Fibroblast of lung (primary cell): ENCODE results near the gene MOGAT1. TPM values are rescaled to one million over a fixed set of nuclear protein-coding genes. Genes with fewer than 3 reads are reported as not detected.
A peak's percentile ranks its signal among the peaks of the same experiment; 100 is the strongest.

Experiments used
- DNase-seq, 2 donors: peaks; one replicate each; pipeline versions ENCODE4 v3.0.0 to v3.0.0-alpha.2; 2010; ENCODE audit warnings: low read depth in 2 of 2
- H2AFZ ChIP-seq: 2 replicates; pipeline ENCODE4 v1.5.1; 2012; ENCODE audit warnings: low read length, control low read depth, inconsistent platforms
- H3K27ac ChIP-seq: 2 replicates; pipeline ENCODE4 v1.5.1; 2011; ENCODE audit warnings: low read length, control low read depth; ENCODE audit not compliant: insufficient read depth
- H3K27me3 ChIP-seq: 2 replicates; pipeline ENCODE4 v1.5.1; 2011; ENCODE audit warnings: mild to moderate bottlenecking, low read length; ENCODE audit not compliant: control insufficient read depth, insufficient read depth
- H3K36me3 ChIP-seq: 2 replicates; pipeline ENCODE4 v1.5.1; 2011; ENCODE audit warnings: low read length; ENCODE audit not compliant: control insufficient read depth, insufficient read depth
- H3K4me1 ChIP-seq: 2 replicates; pipeline ENCODE4 v1.5.1; 2011; ENCODE audit warnings: low read length; ENCODE audit not compliant: control insufficient read depth, insufficient read depth; ENCODE audit errors: extremely low read depth
- H3K4me2 ChIP-seq: 2 replicates; pipeline ENCODE4 v1.5.1; 2011; ENCODE audit warnings: low read length, control low read depth; ENCODE audit not compliant: insufficient read depth; ENCODE audit errors: extremely low read depth
- H3K4me3 ChIP-seq, 4 experiments: fragments of 200-600 bp in 1 of 4; sonication (generic) in 1 of 4; replicated peaks in 1 of 4; 2 replicates each; pipeline ENCODE4 v1.5.1; 2011 to 2016; ENCODE audit warnings: low read length in 4 of 4, low read depth in 3 of 4, mild to moderate bottlenecking in 3 of 4, control low read depth in 2 of 4, inconsistent platforms in 1 of 4, mixed read lengths in 1 of 4; ENCODE audit not compliant: insufficient read depth in 1 of 4; ENCODE audit errors: control extremely low read depth in 1 of 4
- H3K79me2 ChIP-seq: 2 replicates; pipeline ENCODE4 v1.5.1; 2012; ENCODE audit warnings: mild to moderate bottlenecking, low read length, inconsistent platforms; ENCODE audit not compliant: control insufficient read depth, insufficient read depth
- H3K9ac ChIP-seq: 2 replicates; pipeline ENCODE4 v1.5.1; 2011; ENCODE audit warnings: mild to moderate bottlenecking, low read length, control low read depth; ENCODE audit not compliant: insufficient read depth
- H3K9me3 ChIP-seq: 2 replicates; pipeline ENCODE4 v1.5.1; 2012; ENCODE audit warnings: low read depth, low read length; ENCODE audit not compliant: control insufficient read depth, insufficient read depth
- H4K20me1 ChIP-seq: 2 replicates; pipeline ENCODE4 v1.5.1; 2011; ENCODE audit warnings: low read length; ENCODE audit not compliant: control insufficient read depth, insufficient read depth; ENCODE audit errors: extremely low read depth
- CTCF ChIP-seq, 2 donors: IDR thresholded peaks in 1 of 2; conservative IDR thresholded peaks in 1 of 2; 1 replicate in 1 of 2; 2 replicates in 1 of 2; pipeline ENCODE4 v1.5.1; 2011 to 2012; ENCODE audit warnings: low read length in 2 of 2, control low read depth in 1 of 2, inconsistent platforms in 1 of 2, low read depth in 1 of 2, mild to moderate bottlenecking in 1 of 2
- EZH2 ChIP-seq: IDR thresholded peaks from 2 replicates; pipeline ENCODE4 v1.5.1; 2012; ENCODE audit warnings: low read length, control low read depth, mild to moderate bottlenecking; ENCODE audit errors: missing control alignments
- polyA plus RNA-seq, 2 donors: library from polyadenylated mRNA; depleted of rRNA in 1 of 2; stranded (reverse) in 1 of 2; unstranded in 1 of 2; fragments of >200 nt; gene quantifications; 2 replicates each; pipeline ENCODE4 v1.2.1, GENCODE V29; 2011 to 2012; ENCODE audit warnings: missing spikeins in 1 of 2
- total RNA-seq: library from RNA; depleted of rRNA; stranded (reverse); fragments of >200 nt; gene quantifications from 2 replicates; pipeline ENCODE4 v1.2.1, GENCODE V29; 2014

Gene MOGAT1
- total and polyA plus RNA-seq, 2 donors (not counting 1 experiment from before 2014, with no cell fraction given), result not detected

- Histone ChIP-seq H3K4me2 (no peak overlapping the region), H4K20me1 (no peaks in the 10 kb centered on the region), H2AFZ (no peak overlapping the region), H3K27me3 (no peaks in the 10 kb centered on the region), H3K79me2 (no peaks in the 10 kb centered on the region), H3K4me3 (no peak overlapping the region), H3K27ac (no peak overlapping the region), H3K4me1 (peaks cover 8% of the 10 kb centered on the region), H3K36me3 (no peaks in the 10 kb centered on the region), H3K9ac (no peak overlapping the region), H3K9me3 (no peaks in the 10 kb centered on the region)
- DNase-seq, result peak; percentile 49 to 91
- TF ChIP-seq CTCF (conservative IDR thresholded peaks at IDR 0.05 in 1 of 2, IDR thresholded peaks at IDR 0.05 in 1 of 2; ENCODE audit: low read depth in 1 of 2, low read length in 2 of 2) (no peak), EZH2 (no peak)
Observed at GRCh38 chr2:222756951-222757650, 85.6 kb downstream of the MOGAT1 start.

Other genes starting within 250 kb of the MOGAT1 start
- not detected in 2 replicates for gene SGPP2, start 247.1 kb upstream of the MOGAT1 start, total RNA-seq
- not detected in 2 replicates for gene SGPP2, start 247.1 kb upstream of the MOGAT1 start, polyA plus RNA-seq
- gene FARSB, start 15.6 kb upstream of the MOGAT1 start, total RNA-seq, result 9.4 and 9.5 TPM in 2 replicates
- gene FARSB, start 15.6 kb upstream of the MOGAT1 start, polyA plus RNA-seq, result 34.8 and 50.4 TPM in 2 replicates
- gene ACSL3, start 189.4 kb downstream of the MOGAT1 start, total RNA-seq, result 233 and 377 TPM in 2 replicates
- gene ACSL3, start 189.4 kb downstream of the MOGAT1 start, polyA plus RNA-seq, result 119 and 147 TPM in 2 replicates